Right lobe of liver (tissue), 6 donors: ENCODE measurements around the gene CFAP92. TPM values are rescaled to one million over a fixed set of nuclear protein-coding genes. Genes with fewer than 3 reads are reported as not detected.

Experiments
- ATAC-seq, 4 donors: fragments of 200-7000 bp; cut with Tn5 transposase; one replicate each; pipeline ENCODE4 v1.9.1; 2020; ENCODE audit warnings: mild to moderate bottlenecking in 4 of 4, moderate library complexity in 4 of 4
- DNase-seq, 3 donors: peaks; one replicate each; pipeline ENCODE4 v3.0.0-alpha.2; 2020
- H3K27ac ChIP-seq, 3 donors: fragments of 200-600 bp; one replicate each; pipeline ENCODE4 v1.8.0; 2022
- H3K27me3 ChIP-seq, 2 donors: fragments of 200-600 bp; one replicate each; pipeline ENCODE4 v1.8.0; 2022
- H3K36me3 ChIP-seq, 4 donors: fragments of 200-600 bp; sonication (generic) in 1 of 4; one replicate each; pipeline versions ENCODE4 v1.5.1 to v1.8.0; 2017 to 2022; ENCODE audit warnings: control low read depth in 1 of 4
- H3K4me1 ChIP-seq, 4 donors: fragments of 200-600 bp; sonication (generic) in 1 of 4; one replicate each; pipeline versions ENCODE4 v1.5.1 to v1.8.0; 2017 to 2022; ENCODE audit warnings: control low read depth in 1 of 4
- H3K4me3 ChIP-seq, 3 donors: fragments of 200-600 bp; one replicate each; pipeline ENCODE4 v1.8.0; 2022
- H3K9me3 ChIP-seq, 4 donors: fragments of 200-600 bp; sonication (generic) in 1 of 4; one replicate each; pipeline versions ENCODE4 v1.5.1 to v1.8.0; 2017 to 2022; ENCODE audit warnings: control low read depth in 1 of 4
- POLR2A ChIP-seq: fragments of 450-650 bp; IDR thresholded peaks from one replicate; pipeline ENCODE4 v1.6.1; 2017; ENCODE audit warnings: antibody characterized with exemption, mild to moderate bottlenecking
- WGBS: methylation state at CpG from one replicate; pipeline ENCODE4 v1.1.6; 2018; ENCODE audit warnings: low coverage, low lambda C conversion rate; ENCODE audit not compliant: insufficient coverage; ENCODE audit errors: missing lambda C conversion rate; 5-methylcytosine and 5-hydroxymethylcytosine counted together
- intact Hi-C, 2 donors: fragments of 100-400 bp; cut with DNase I; formaldehyde crosslinking; loops; one replicate each; pipeline versions ENCODE4 v1.11.2 to v1.14.1; 2022
- total RNA-seq, 6 experiments: library from RNA; depleted of rRNA in 2 of 6; stranded (reverse); fragments of >200 nt in 2 of 6; fragmentation: NEBNext Ultra II Directional in 3 of 6; extraction: Animal tissue kit (Norgen Biotek cat#: 25700) in 3 of 6; gene quantifications; one replicate each; pipeline versions ENCODE4 v1.1.0 to v1.2.4, GENCODE V29; 2016 to 2023
- TF ChIP-seq, protein P1 (sequence below), 4 donors: fragments of 200-600 bp in 3 of 4; fragments of 450-650 bp in 1 of 4; IDR thresholded peaks; one replicate each; pipeline versions ENCODE4 v1.5.1 to v1.8.0; 2016 to 2022; ENCODE audit warnings: antibody characterized with exemption in 4 of 4, mild to moderate bottlenecking in 2 of 4
- donor health status: DM: no; HTN: yes; CAD: no.
- donor health status: DM: no; HTN: no; CAD: no.
- donor health status: DM: no; HTN: no; CAD: no.
- donor health status: DM: no; HTN: yes; CAD: no.
- donor health status: DM: no; HTN: yes; CAD: no.

CFAP92 gene
- total RNA-seq, 6 experiments from 2014 or later: 0.05 to 0.21 (median 0.08) TPM; not detected in 2

DNA sequence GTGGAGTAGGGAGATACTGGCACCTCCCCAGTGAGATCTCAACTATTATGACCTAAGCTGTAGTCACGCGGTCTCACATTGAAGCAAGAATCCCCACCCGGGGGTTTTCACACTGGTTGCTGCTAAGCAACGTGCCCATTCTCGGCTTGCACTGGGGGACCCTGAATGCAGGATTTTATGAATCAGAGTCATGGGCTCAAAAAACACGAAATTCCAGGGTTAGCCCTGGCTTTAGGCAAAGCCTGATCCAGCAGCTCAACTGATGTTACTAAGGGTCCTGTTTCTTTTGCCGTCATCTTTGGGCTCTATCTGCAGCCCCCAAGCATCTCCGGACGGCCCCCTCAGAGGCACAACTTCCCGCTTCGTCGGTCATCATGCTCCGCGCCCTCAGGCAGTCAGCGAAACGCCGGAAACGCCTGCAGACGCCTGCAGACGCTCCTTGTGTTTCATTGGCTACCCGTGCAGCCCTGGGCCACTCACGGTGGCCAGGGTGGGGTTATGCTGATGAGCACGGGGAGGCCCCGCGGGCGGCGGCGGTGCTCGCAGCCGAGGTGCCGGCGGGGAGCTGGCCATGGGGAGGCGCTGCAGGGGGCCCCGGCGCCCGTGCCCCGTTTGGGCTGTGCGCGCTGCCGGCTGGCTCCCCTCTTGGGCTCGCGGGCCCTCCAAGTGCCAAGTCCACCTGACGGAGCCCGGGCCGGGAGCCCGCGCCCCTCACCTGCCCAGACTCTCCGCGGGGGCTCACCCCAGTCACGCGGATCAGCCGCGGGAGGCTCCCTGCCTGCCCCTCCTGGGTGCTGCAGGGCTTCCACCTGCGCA lies 33.1 kb upstream of the CFAP92 start:
- WGBS: 8% methylated on average over 13 of the region's 54 CpGs
- no peaks in the 10 kb centered on the region for H3K9me3 ChIP-seq
- H3K4me1 ChIP-seq: peaks cover 0 to 7% (median 0%) of the 10 kb centered on the region in 4 donors
- intact Hi-C loops: no loop called here
- no peaks in the 10 kb centered on the region for H3K27me3 ChIP-seq
- TF ChIP-seq, protein P1, sequence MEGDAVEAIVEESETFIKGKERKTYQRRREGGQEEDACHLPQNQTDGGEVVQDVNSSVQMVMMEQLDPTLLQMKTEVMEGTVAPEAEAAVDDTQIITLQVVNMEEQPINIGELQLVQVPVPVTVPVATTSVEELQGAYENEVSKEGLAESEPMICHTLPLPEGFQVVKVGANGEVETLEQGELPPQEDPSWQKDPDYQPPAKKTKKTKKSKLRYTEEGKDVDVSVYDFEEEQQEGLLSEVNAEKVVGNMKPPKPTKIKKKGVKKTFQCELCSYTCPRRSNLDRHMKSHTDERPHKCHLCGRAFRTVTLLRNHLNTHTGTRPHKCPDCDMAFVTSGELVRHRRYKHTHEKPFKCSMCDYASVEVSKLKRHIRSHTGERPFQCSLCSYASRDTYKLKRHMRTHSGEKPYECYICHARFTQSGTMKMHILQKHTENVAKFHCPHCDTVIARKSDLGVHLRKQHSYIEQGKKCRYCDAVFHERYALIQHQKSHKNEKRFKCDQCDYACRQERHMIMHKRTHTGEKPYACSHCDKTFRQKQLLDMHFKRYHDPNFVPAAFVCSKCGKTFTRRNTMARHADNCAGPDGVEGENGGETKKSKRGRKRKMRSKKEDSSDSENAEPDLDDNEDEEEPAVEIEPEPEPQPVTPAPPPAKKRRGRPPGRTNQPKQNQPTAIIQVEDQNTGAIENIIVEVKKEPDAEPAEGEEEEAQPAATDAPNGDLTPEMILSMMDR (IDR thresholded peaks at IDR 0.05): peak; percentile 48 to 68 (median 58)
- peak; percentile 20 for TF ChIP-seq POLR2A
- H3K36me3 ChIP-seq: no peaks in the 10 kb centered on the region
- peak overlapping the region; percentile 35 to 44 (median 41) for H3K4me3 ChIP-seq
- DNase-seq (peak; percentile 85 to 90 (median 87)), ATAC-seq (peak; percentile 96 to 98 (median 96))
- H3K27ac ChIP-seq: peak overlapping the region in 2 of 3 donors; percentile 27 to 40

DNA sequence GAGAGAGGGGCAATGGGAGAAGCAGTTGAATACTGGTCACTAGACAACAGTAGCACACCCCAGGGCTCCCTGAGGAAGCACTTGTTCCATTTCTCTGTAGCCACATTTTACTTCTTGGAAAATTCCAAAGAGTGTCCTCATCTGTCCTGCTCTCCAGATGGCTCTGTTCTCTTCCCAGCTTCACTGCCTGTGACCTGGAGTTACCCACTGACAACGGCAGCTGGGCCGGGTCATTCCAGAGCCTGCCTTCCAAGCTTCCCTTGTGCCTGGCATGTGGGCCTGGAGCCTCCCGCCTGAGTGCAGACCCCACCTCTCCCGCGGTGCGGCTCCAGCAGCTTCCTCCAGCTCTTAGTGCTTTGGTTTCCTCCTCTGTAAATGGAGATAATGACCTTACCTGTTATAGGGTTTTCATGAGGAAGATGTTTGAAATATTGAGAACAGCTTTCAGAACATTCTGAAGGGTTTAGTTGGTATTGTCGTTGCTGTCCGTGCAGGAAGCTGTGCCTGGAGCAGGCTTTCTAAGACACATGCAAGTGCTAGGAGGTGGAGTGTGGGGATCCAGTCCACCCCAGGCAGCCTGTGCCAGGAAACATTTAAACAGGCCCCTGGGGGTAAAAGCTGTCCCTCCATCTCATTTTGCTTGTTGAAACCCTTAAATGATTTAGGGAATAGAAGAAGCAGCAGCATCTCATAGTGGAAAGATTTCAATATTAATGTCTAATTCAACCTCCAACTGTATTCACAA lies 32.0 kb upstream of the CFAP92 start:
- no peak for TF ChIP-seq POLR2A
- TF ChIP-seq, protein P1 (IDR thresholded peaks at IDR 0.05): no peak
- DNase-seq (no peak), ATAC-seq (peak in 2 of 4 donors; percentile 17 to 19)
- Histone ChIP-seq H3K27me3 (no peaks in the 10 kb centered on the region), H3K27ac (no peak overlapping the region), H3K36me3 (no peaks in the 10 kb centered on the region), H3K4me1 (peaks cover 0 to 7% (median 0%) of the 10 kb centered on the region in 4 donors), H3K4me3 (no peak overlapping the region), H3K9me3 (no peaks in the 10 kb centered on the region)
- 66% methylated on average over 5 of the region's 8 CpGs for WGBS
- intact Hi-C loops: no loop called here

DNA sequence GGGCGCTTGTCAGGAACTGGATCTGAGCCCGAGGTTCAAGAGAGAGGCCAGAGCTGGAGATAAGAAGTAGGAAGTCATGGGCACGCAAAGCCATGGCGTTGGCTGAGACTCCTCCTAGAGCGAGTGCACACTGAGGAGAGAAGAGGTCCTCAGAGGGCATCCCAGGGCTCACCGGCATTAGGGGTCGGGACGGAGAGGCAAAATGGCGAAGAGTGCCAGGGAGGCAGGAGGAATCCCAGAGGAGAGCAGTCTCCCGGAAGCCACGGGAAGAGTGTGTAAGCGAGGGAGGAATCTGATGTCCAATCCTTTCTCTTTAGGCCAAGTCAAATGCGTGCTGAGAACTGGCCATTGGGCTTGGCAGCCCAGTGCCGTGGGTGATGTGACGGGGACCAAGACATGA lies 31.2 kb upstream of the CFAP92 start:
- ATAC-seq: no peak
- Histone ChIP-seq H3K27ac (no peak overlapping the region), H3K36me3 (no peaks in the 10 kb centered on the region), H3K4me1 (peaks cover 0 to 7% (median 0%) of the 10 kb centered on the region in 4 donors), H3K9me3 (no peaks in the 10 kb centered on the region), H3K4me3 (no peak overlapping the region), H3K27me3 (no peaks in the 10 kb centered on the region)
- WGBS: 76% methylated on average over 11 of the region's 15 CpGs
- TF ChIP-seq, protein P1 (IDR thresholded peaks at IDR 0.05): no peak
- no peak for TF ChIP-seq POLR2A
- no peak for DNase-seq
- intact Hi-C loops: no loop called here

DNA sequence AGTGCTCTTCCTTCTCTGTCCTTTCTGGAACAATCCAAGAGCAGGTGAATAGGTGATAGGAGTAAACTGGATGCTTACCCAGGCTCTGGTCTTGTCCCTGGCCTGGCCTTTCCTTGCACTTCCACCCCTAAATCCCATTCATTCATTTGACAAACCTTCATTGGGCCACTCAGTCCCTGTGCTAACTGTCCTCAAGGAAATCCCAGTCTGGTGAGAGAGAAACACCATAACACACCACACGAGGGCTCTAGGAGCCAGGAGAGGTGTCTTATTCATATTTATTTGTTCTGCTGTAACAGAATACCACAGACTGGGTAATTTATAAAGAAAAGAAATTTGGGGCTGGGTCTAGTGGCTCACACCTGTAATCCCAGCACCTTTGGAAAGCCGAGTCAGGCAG lies 30.0 kb upstream of the CFAP92 start:
- peak in 3 of 4 donors; percentile 29 to 53 (median 39) for ATAC-seq
- WGBS: 54% methylated on average over 2 of the region's 2 CpGs

More for the DNA sequence above, 30.0 kb upstream of the CFAP92 start:
- Histone ChIP-seq H3K27ac (no peak overlapping the region), H3K4me1 (peaks cover 0 to 7% (median 0%) of the 10 kb centered on the region in 4 donors), H3K36me3 (no peaks in the 10 kb centered on the region), H3K27me3 (no peaks in the 10 kb centered on the region), H3K9me3 (no peaks in the 10 kb centered on the region), H3K4me3 (no peak overlapping the region)
- TF ChIP-seq, protein P1 (IDR thresholded peaks at IDR 0.05): peak; percentile 23 to 42 (median 32)
- no peak for TF ChIP-seq POLR2A
- intact Hi-C loops: no loop called here
- no peak for DNase-seq
